IMR-90 (cell line): ENCODE measurements around the gene RAP1GAP2. TPM values are rescaled to one million over a fixed set of nuclear protein-coding genes. Genes with fewer than 3 reads are reported as not detected.

Experiments used
- ATAC-seq: fragments of 200-7000 bp; cut with Tn5 transposase; 2 replicates; pipeline ENCODE4 v1.9.1; 2020; ENCODE audit warnings: low read depth, mild to moderate bottlenecking, moderate library complexity
- BruUV-seq: library from RNA; stranded (reverse); fragments of 400-500 nt; replicated peaks from 2 replicates; lab custom pipeline; 2021; lab: Mats Ljungman, UMichigan
- CTCF ChIA-PET: fragments of 300-600 bp; formaldehyde crosslinking; extraction: SDS; loops from one replicate; lab custom pipeline; 2021; ENCODE audit warnings: antibody characterized with exemption; lab: Yijun Ruan, JAX
- POLR2A ChIA-PET: fragments of 300-600 bp; sonication (Branson Sonifier 250); formaldehyde crosslinking; loops from one replicate; lab custom pipeline; 2022; ENCODE audit warnings: antibody characterized with exemption; ENCODE audit not compliant: unreplicated experiment; lab: Charles Lee
- DNase-seq: peaks from one replicate; pipeline ENCODE4 v3.0.0; 2013
- H2AFZ ChIP-seq: replicated peaks from 2 replicates; pipeline ENCODE3; 2013; ENCODE audit warnings: low read length, mild to moderate bottlenecking; ENCODE audit not compliant: poor library complexity
- H2AK5ac ChIP-seq: 2 replicates; pipeline ENCODE4 v1.6.1; 2013; ENCODE audit warnings: low read depth, low read length, inconsistent platforms
- H2AK9ac ChIP-seq: replicated peaks from 2 replicates; pipeline ENCODE3; 2013; ENCODE audit warnings: mild to moderate bottlenecking, low read depth, low read length, moderate library complexity; ENCODE audit not compliant: poor library complexity
- H2BK120ac ChIP-seq: 2 replicates; pipeline ENCODE4 v1.6.1; 2013; ENCODE audit warnings: low read depth, low read length, inconsistent platforms
- H2BK15ac ChIP-seq: 3 replicates; pipeline ENCODE4 v1.6.1; 2013; ENCODE audit warnings: low read depth, low read length, inconsistent platforms
- H2BK20ac ChIP-seq: 2 replicates; pipeline ENCODE4 v1.6.1; 2013; ENCODE audit warnings: low read depth, mild to moderate bottlenecking, inconsistent platforms, low read length, moderate library complexity
- H2BK5ac ChIP-seq: 2 replicates; pipeline ENCODE4 v1.6.1; 2013; ENCODE audit warnings: mild to moderate bottlenecking, low read depth, low read length, inconsistent platforms; ENCODE audit not compliant: poor library complexity, severe bottlenecking
- H3K14ac ChIP-seq: replicated peaks from 2 replicates; pipeline ENCODE4 v1.6.1; 2013; ENCODE audit warnings: low read depth, low read length, inconsistent platforms
- H3K18ac ChIP-seq: 2 replicates; pipeline ENCODE4 v1.6.1; 2013; ENCODE audit warnings: low read depth, low read length, control low read depth
- H3K23ac ChIP-seq: 2 replicates; pipeline ENCODE4 v1.6.1; 2013; ENCODE audit warnings: low read depth, low read length, inconsistent platforms
- H3K27ac ChIP-seq: 2 replicates; pipeline ENCODE4 v1.5.1; 2013; ENCODE audit warnings: mild to moderate bottlenecking, control low read depth, low read length; ENCODE audit not compliant: insufficient read depth
- H3K27me3 ChIP-seq: 2 replicates; pipeline ENCODE4 v1.6.1; 2013; ENCODE audit warnings: low read length; ENCODE audit not compliant: control insufficient read depth, insufficient read depth
- H3K36me3 ChIP-seq: 2 replicates; pipeline ENCODE4 v1.6.1; 2013; ENCODE audit warnings: low read length, mixed read lengths; ENCODE audit not compliant: control insufficient read depth, insufficient read depth
- H3K4ac ChIP-seq: 2 replicates; pipeline ENCODE4 v1.6.1; 2013; ENCODE audit warnings: low read depth, low read length, inconsistent platforms
- H3K4me1 ChIP-seq: 2 replicates; pipeline ENCODE4 v1.6.1; 2013; ENCODE audit warnings: low read length, mixed read lengths; ENCODE audit not compliant: control insufficient read depth, insufficient read depth
- H3K4me2 ChIP-seq: 2 replicates; pipeline ENCODE4 v1.6.1; 2013; ENCODE audit warnings: low read depth, mild to moderate bottlenecking, control low read depth, low read length, moderate library complexity
- H3K4me3 ChIP-seq: 2 replicates; pipeline ENCODE4 v1.5.1; 2013; ENCODE audit warnings: low read depth, mild to moderate bottlenecking, control low read depth, low read length, moderate library complexity; ENCODE audit not compliant: insufficient read depth
- H3K56ac ChIP-seq: 2 replicates; pipeline ENCODE4 v1.6.1; 2013; ENCODE audit warnings: low read length, inconsistent platforms; ENCODE audit not compliant: insufficient read depth; ENCODE audit errors: extremely low read depth
- H3K79me1 ChIP-seq, 2 experiments: 2 replicates each; pipeline ENCODE4 v1.6.1; 2013; ENCODE audit warnings: low read length in 2 of 2, inconsistent platforms in 1 of 2, low read depth in 1 of 2
- H3K9ac ChIP-seq: 2 replicates; pipeline ENCODE4 v1.6.1; 2013; ENCODE audit warnings: low read depth, low read length, control low read depth
- H3K9me1 ChIP-seq: 2 replicates; pipeline ENCODE4 v1.6.1; 2013; ENCODE audit warnings: low read length, inconsistent platforms; ENCODE audit not compliant: insufficient read depth
- H3K9me3 ChIP-seq: 2 replicates; pipeline ENCODE4 v1.6.1; 2013; ENCODE audit warnings: low read length; ENCODE audit not compliant: control insufficient read depth, insufficient read depth
- H4K20me1 ChIP-seq: 2 replicates; pipeline ENCODE4 v1.6.1; 2013; ENCODE audit warnings: low read length, inconsistent platforms; ENCODE audit not compliant: insufficient read depth
- H4K5ac ChIP-seq: 2 replicates; pipeline ENCODE4 v1.6.1; 2013; ENCODE audit warnings: mild to moderate bottlenecking, low read depth, low read length, control low read depth
- H4K8ac ChIP-seq, 2 experiments: 2 replicates each; pipeline ENCODE4 v1.6.1; 2013; ENCODE audit warnings: low read depth in 2 of 2, low read length in 2 of 2, control low read depth in 1 of 2, inconsistent platforms in 1 of 2
- H4K91ac ChIP-seq: 2 replicates; pipeline ENCODE4 v1.6.1; 2013; ENCODE audit warnings: low read depth, low read length, inconsistent platforms; ENCODE audit not compliant: insufficient read depth
- BHLHE40 ChIP-seq: fragments of 150-350 bp; IDR thresholded peaks from 2 replicates; pipeline ENCODE4 v1.6.1; 2016; ENCODE audit warnings: mild to moderate bottlenecking, low read depth, low read length
- CEBPB ChIP-seq: IDR thresholded peaks from 2 replicates; pipeline ENCODE4 v1.6.1; 2012; ENCODE audit warnings: low read depth, low read length, improper control_type of control experiment
- CHD1 ChIP-seq: IDR thresholded peaks from 2 replicates; pipeline ENCODE4 v1.6.1; 2012; ENCODE audit warnings: low read depth, low read length, improper control_type of control experiment
- FOS ChIP-seq: fragments of 150-350 bp; IDR thresholded peaks from 2 replicates; pipeline ENCODE4 v1.6.1; 2016; ENCODE audit warnings: low read depth, low read length
- MAFK ChIP-seq: IDR thresholded peaks from 2 replicates; pipeline ENCODE4 v1.6.1; 2012; ENCODE audit warnings: low read depth, low read length, improper control_type of control experiment
- MAZ ChIP-seq: IDR thresholded peaks from 2 replicates; pipeline ENCODE4 v1.6.1; 2012; ENCODE audit warnings: low read depth, mild to moderate bottlenecking, low read length, improper control_type of control experiment, moderate library complexity, borderline replicate concordance
- MXI1 ChIP-seq: IDR thresholded peaks from 2 replicates; pipeline ENCODE4 v1.6.1; 2012; ENCODE audit warnings: low read depth, mild to moderate bottlenecking, low read length, moderate library complexity, borderline replicate concordance
- NFE2L2 ChIP-seq: fragments of 150-350 bp; IDR thresholded peaks from 2 replicates; pipeline ENCODE4 v1.6.1; 2016; ENCODE audit warnings: low read depth, mild to moderate bottlenecking, low read length
- POLR2A ChIP-seq: IDR thresholded peaks from 2 replicates; pipeline ENCODE4 v1.6.1; 2012; ENCODE audit warnings: mild to moderate bottlenecking, low read depth, low read length
- RAD21 ChIP-seq: IDR thresholded peaks from 2 replicates; pipeline ENCODE4 v1.6.1; 2012; ENCODE audit warnings: low read length, improper control_type of control experiment
- RCOR1 ChIP-seq: IDR thresholded peaks from 2 replicates; pipeline ENCODE4 v1.6.1; 2012; ENCODE audit warnings: mild to moderate bottlenecking, low read length, improper control_type of control experiment; ENCODE audit not compliant: insufficient replicate concordance
- RFX5 ChIP-seq: IDR thresholded peaks from 2 replicates; pipeline ENCODE4 v1.8.0; 2012; ENCODE audit warnings: low read depth, mild to moderate bottlenecking, low read length, moderate library complexity
- SMC3 ChIP-seq: fragments of 150-350 bp; IDR thresholded peaks from 2 replicates; pipeline ENCODE4 v1.6.1; 2016; ENCODE audit warnings: low read depth, mild to moderate bottlenecking, antibody characterized with exemption, low read length, moderate library complexity
- WGBS, 2 experiments: methylation state at CpG; one replicate each; pipeline versions ENCODE4 v1.1.5 to v1.1.7; 2013; ENCODE audit warnings: missing lambda C conversion rate in 2 of 2; ENCODE audit not compliant: insufficient read length in 1 of 2; ENCODE audit errors: extremely low coverage in 2 of 2; 5-methylcytosine and 5-hydroxymethylcytosine counted together
- dilution Hi-C: fragments of 300-500 bp; cut with HindIII; formaldehyde crosslinking; loops from one replicate; pipeline ENCODE4 v1.14.3; 2018; ENCODE audit warnings: low sequenced_read_pairs; ENCODE audit not compliant: unreplicated experiment
- in situ Hi-C: fragments of 300-500 bp; cut with MboI; formaldehyde crosslinking; loops from 3 replicates; pipeline ENCODE4 v1.14.3; 2019; ENCODE audit warnings: low sequenced_read_pairs, inconsistent platforms, mixed read lengths
- intact Hi-C: fragments of 100-400 bp; cut with micrococcal nuclease; formaldehyde crosslinking; loops from 2 replicates; pipeline ENCODE4 v1.10.0; 2022
- polyA plus RNA-seq, 3 experiments: library from polyadenylated mRNA; depleted of rRNA; stranded (reverse); fragments of >200 nt; gene quantifications; 2 replicates each; pipeline ENCODE4 v1.2.3, GENCODE V29; 2012; ENCODE audit warnings: low replicate concordance in 1 of 3
- total RNA-seq: library from RNA; depleted of rRNA; stranded (reverse); fragments of >200 nt; gene quantifications from 2 replicates; pipeline ENCODE4 v1.2.3, GENCODE V29; 2012
- TF ChIP-seq, protein P1 (sequence below): fragments of 150-350 bp; IDR thresholded peaks from 2 replicates; pipeline ENCODE4 v1.6.1; 2017; ENCODE audit warnings: mild to moderate bottlenecking, antibody characterized with exemption, low read length, low read depth
- TF ChIP-seq, protein P2 (sequence below): fragments of 150-350 bp; IDR thresholded peaks from 2 replicates; pipeline ENCODE4 v1.6.1; 2016; ENCODE audit warnings: low read depth, mild to moderate bottlenecking, low read length, moderate library complexity, borderline replicate concordance

The RAP1GAP2 gene
- total and polyA plus RNA-seq, 2 of the 4 experiments (the other 2 are of a cell fraction) = 5.7 to 7.5 TPM

DNA sequence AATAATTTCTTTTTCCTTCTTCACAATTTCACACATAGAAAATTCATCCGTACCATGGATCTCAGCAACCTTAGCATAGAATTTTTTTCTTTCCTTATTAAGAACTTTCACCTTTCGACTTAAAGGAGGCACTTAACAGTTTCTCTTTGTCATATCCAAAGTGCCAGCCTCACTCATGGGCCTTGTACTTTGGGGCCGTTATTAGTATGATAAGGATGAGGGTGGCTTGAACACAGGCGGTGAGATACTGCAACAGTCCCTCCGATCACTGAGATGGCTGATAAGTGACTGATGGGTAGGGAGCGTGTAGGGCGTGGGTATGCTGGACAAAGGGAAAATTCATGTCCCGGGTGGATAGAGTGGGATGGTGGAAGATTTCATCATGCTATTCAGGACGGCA, 181.9 kb downstream of the RAP1GAP2 start:
- dilution Hi-C loops = no loop called here
- no TSS peak for BruUV-seq
- WGBS, 2 experiments = 84% methylated on average over 7 of the region's 9 CpGs; no CpG with 5 or more reads in 1 of the 2 experiments
- POLR2A ChIA-PET = no interaction called here
- Histone ChIP-seq H3K23ac (no peak overlapping the region), H3K14ac (no peak overlapping the region), H3K4ac (no peak overlapping the region), H3K79me1 (0 out of 4 replicates have a peak, but pooled peaks cover 0 to 4% of the 10 kb centered on the region in 2 experiments), H4K8ac (peak overlapping the region in 1 of 2 experiments; percentile 11; a peak in 1 of 4 replicates), H3K18ac (peak overlapping the region; percentile 23; the same call in 1 of the 2 replicates), H3K4me3 (no peak overlapping the region), H3K56ac (no peak overlapping the region), H3K9me1 (no peaks in the 10 kb centered on the region), H2BK120ac (0 out of 2 replicates have a peak overlapping the region, but pooled peaks have one; percentile 14), H2BK20ac (no peak overlapping the region), H2AK9ac (no peak overlapping the region), H3K9me3 (no peaks in the 10 kb centered on the region), H4K91ac (peak overlapping the region; percentile 44), H2AFZ (no peak overlapping the region), H4K20me1 (no peaks in the 10 kb centered on the region), H3K27me3 (no peaks in the 10 kb centered on the region), H3K4me2 (no peak overlapping the region), H2AK5ac (peak overlapping the region; percentile 62; the same call in 1 of the 2 replicates), H2BK15ac (no peak overlapping the region), H3K9ac (no peak overlapping the region), H4K5ac (peak overlapping the region; percentile 42; the same call in 1 of the 2 replicates), H3K4me1 (peaks cover 2% of the 10 kb centered on the region; the same call in 1 of the 2 replicates), H2BK5ac (no peak overlapping the region), H3K27ac (no peak overlapping the region), H3K36me3 (no peaks in the 10 kb centered on the region)
- TF ChIP-seq MAFK (no peak), MAZ (no peak), MXI1 (no peak), CEBPB (no peak), CHD1 (no peak), BHLHE40 (no peak), POLR2A (no peak), RFX5 (no peak), FOS (no peak), NFE2L2 (no peak), SMC3 (no peak), RCOR1 (no peak), RAD21 (no peak)
- TF ChIP-seq, protein P1, sequence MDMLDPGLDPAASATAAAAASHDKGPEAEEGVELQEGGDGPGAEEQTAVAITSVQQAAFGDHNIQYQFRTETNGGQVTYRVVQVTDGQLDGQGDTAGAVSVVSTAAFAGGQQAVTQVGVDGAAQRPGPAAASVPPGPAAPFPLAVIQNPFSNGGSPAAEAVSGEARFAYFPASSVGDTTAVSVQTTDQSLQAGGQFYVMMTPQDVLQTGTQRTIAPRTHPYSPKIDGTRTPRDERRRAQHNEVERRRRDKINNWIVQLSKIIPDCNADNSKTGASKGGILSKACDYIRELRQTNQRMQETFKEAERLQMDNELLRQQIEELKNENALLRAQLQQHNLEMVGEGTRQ = no peak
- TF ChIP-seq, protein P2, sequence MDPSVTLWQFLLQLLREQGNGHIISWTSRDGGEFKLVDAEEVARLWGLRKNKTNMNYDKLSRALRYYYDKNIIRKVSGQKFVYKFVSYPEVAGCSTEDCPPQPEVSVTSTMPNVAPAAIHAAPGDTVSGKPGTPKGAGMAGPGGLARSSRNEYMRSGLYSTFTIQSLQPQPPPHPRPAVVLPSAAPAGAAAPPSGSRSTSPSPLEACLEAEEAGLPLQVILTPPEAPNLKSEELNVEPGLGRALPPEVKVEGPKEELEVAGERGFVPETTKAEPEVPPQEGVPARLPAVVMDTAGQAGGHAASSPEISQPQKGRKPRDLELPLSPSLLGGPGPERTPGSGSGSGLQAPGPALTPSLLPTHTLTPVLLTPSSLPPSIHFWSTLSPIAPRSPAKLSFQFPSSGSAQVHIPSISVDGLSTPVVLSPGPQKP = no peak
- CTCF ChIA-PET = no interaction called here
- DNase-seq = no peak
- intact Hi-C loops = no loop called here
- in situ Hi-C loops = no loop called here
- ATAC-seq = no peak
